SIG-M5 treated with dmso at 0.1 percent for 504 hours (cell line): Measurements from ENCODE around the gene ADGRL2.

ENCODE experiments used
- DNase-seq: peaks from one replicate; lab custom pipeline; 2025; ENCODE audit not compliant: unreplicated experiment; lab: John Stamatoyannopoulos, UW

The ADGRL2 gene

DNA sequence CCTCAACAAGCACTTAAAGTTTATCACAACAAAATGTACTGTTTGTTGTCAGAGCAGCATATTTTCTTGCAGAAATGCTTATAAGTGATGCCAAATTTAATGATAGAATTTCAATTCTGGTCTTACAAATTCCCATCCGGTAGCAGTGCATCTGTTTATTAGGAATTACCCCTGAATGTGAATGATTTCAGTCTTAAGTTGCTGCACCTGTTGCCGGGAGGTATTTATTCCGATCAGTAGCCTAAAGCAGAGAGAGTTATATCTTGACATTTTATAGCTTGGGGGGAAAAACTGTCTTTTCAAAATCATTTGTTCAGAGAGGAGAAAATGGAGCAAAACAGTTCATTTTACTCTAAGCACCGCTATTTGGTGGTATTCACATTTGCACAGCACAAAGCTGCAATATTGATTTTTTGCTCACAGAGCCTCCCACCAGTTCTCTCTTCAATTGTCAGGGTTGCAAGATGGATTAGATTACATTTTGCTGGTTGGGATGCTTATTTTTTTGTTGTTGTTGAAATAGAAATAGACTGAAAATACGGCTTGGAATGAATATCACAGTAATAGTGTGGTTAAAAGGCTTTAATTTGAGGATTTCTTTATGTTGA lies 98.6 kb downstream of the ADGRL2 start:
- DNase-seq = no peak

DNA sequence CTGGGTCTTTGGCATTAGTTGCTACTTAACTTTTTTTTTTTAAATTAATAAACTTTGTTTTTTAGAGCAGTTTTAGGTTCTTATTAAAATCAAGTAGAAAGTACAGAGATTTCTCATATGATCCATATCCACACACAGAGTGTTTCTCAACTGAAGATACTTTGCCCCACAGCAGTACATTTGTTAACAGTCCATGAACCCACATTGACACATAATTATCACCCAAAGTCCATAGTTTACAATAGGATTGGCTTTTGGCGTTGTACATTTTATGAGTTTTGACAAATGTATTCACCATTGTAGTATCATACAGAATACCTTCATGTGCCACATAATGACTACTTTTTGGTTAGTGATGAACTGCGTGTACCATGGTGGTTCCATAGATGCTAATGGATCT lies 106.8 kb downstream of the ADGRL2 start:
- DNase-seq = no peak

DNA sequence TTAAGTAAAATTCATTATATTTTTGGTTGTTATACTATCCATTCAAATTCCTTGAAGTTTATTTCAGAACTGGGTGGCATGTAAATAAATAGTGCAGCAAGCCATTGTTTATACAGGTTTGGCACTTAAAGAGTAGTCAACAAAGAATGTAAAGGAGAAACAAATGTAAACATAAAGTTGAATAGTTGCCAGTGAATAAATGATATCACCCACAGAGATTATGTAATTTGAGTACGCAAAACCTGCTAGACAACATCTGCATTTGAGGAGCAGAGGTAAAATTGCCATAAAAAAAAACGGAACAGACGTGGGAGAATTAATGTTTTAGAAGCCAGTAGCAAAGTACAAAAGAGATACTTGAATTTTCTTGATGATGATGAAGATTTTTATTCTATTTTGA lies 111.6 kb downstream of the ADGRL2 start:
- DNase-seq = peak; percentile 21

- DNase-seq = no peak
These were observed 115.2 kb downstream of the ADGRL2 start for GRCh38 chr1:81915937-81916336.

GRCh38 chr1:81920245-81920740 lies 119.6 kb downstream of the ADGRL2 start:
- no peak for DNase-seq

DNA sequence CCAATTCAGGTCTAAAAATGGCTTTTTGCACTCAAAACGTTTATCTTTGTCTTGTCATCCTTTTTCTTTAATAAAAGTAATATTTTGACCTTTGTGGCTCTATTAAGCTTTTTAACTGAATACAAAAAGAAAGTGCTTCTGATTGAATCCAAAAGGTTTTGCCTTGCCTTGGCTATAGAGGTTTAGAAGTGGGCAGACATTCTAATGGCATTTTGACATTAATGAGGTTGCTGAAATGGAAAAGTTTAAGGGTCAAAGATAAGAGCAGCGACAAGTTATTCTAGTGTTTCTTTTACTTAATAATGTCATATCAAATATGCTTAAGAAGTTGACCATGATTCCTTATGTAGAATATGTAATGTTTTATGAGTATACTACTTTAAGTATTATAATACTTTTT lies 120.2 kb downstream of the ADGRL2 start:
- DNase-seq = no peak

DNA sequence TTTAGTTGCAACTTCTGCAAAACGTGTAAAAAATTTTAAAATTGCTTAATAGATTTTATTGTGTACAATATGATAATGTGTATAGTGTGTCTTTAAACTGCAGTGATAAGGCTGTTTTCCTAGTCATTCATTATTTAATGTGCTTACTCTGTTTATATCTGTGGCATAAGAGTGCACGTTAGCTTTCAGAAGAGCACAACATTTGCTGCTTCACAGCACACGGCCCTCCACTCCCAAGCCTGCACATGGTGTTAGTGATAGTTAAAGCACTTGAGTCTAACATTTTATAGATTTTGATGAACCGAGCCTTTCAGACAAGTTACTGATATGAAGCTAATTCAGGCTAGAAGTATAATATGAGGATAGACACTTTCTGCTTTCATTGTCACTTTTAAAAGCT lies 120.6 kb downstream of the ADGRL2 start:
- no peak for DNase-seq

GRCh38 chr1:81921851-81922462 lies 121.2 kb downstream of the ADGRL2 start:
- DNase-seq = no peak

DNA sequence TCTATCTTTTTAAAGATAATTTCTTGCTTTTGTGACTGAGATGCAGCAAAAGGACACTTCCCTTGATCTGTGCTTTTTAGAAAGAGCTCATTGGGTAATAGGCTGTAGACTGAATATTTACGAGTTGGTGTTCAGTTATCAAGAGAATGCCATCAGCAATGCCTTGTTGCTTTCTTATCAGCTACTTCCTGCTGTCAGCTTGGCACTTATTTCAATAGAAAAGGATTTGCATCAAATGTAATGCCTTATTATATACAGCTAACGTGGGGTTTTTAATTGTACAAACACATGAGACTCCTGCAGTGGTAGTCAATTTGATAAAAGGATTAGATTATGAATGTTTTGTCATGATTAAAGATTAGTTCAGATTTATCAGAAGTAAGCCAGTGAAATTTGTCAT lies 122.2 kb downstream of the ADGRL2 start:
- no peak for DNase-seq

GRCh38 chr1:81929106-81929505 lies 128.4 kb downstream of the ADGRL2 start:
- no peak for DNase-seq

DNA sequence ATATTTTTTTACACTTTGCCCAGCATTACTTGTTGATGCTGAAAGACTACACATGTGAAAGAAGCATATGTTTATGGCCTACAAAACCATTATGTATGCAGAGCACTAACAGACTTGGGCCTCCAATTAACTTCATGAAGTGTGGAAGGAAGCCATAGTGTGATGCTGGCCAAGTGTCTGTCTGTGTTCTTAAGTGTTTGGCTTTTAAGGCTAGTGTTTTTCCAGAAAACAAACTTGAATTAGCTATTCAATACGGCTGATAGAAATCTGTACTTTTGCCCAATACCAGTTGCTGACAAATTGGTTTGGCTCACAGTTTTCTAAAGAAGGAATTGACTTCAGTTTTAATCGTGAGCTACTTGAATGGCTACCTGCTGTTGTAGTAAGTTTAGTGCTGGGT lies 136.1 kb downstream of the ADGRL2 start:
- no peak for DNase-seq

GRCh38 chr1:81937791-81938450 lies 137.2 kb downstream of the ADGRL2 start:
- DNase-seq = no peak

DNA sequence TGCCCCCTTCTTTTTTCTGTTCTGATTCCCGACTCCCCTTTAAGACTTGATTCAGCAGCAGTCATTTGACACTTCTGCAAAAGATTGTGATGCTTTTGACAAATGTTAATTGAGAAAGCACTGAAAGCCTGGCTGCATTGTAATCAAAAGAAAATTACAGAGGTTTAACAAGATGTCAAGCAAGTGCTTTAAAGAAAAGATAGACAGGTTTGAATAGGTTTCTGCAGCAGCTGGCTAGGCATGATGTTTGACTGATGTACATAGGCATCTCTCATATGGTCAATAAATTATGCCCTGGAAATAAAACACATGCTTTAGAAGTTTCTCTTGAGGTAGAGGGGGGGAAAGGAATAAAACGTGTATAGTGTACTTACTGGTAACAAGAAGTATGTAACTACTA lies 147.8 kb downstream of the ADGRL2 start:
- DNase-seq = no peak

GRCh38 chr1:81949421-81949820 lies 148.7 kb downstream of the ADGRL2 start:
- DNase-seq = no peak

GRCh38 chr1:81950037-81950436 lies 149.3 kb downstream of the ADGRL2 start:
- DNase-seq = no peak

DNA sequence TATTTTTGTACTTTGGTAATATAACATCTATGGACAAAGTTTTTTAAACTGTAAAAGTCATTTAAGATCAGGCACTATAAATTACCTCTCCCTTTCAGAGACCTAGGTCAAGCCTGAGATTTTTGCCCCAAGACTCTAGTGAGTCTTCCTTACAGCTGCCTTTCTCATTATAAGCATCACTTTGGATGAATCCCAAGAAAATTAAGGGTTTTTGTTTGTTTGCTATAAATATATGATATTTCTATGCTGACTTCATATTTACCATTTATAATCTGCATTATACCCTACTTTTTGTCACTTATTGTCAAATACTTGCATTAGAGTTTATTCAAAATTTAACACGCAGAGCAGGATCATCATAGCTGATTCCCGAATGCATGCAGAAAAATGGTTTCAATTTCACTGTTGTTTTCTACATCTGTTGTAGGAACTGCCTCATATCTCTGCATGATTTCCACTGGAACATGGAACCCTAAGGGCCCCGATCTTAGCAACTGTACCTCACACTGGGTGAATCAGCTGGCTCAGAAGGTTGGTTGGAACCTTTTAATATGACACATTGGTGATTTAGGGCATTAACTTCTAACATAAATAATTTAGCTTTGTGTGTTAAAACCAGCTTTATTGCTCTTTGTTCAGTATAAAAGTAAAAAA lies 150.0 kb downstream of the ADGRL2 start:
- DNase-seq = no peak

- no peak for DNase-seq
These were observed 153.8 kb downstream of the ADGRL2 start for GRCh38 chr1:81954534-81955020.

DNA sequence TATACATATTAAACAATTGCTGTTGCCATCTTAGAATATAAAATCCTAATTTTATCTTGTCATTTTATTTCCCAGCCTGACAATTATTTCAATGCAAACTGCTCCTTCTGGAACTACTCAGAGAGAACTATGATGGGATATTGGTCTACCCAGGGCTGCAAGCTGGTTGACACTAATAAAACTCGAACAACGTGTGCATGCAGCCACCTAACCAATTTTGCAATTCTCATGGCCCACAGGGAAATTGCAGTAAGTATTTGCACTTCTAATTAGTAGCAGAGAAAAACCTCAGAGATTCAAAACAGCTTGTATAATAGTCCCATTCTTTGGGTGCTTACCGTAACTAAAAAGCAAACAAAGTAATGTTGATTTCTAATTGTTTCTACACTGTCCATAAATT lies 167.2 kb downstream of the ADGRL2 start:
- no peak for DNase-seq

DNA sequence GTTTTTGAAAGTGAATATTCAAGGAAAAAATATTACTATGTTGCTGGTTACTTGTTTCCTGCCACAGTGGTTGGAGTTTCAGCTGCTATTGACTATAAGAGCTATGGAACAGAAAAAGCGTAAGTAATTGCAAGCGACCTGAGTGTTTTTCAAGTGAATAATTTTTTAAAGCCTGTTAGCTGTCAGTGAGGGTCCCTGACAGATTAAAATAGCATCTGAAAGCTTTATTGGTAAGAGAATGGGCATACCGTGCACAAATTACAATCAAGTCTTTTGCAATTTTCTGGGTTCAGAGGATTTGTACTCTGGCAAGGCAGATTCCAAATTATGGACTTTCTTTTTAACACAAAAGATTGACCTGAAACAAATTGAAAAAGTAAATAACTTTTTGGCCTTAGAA lies 169.7 kb downstream of the ADGRL2 start:
- DNase-seq = no peak

DNA sequence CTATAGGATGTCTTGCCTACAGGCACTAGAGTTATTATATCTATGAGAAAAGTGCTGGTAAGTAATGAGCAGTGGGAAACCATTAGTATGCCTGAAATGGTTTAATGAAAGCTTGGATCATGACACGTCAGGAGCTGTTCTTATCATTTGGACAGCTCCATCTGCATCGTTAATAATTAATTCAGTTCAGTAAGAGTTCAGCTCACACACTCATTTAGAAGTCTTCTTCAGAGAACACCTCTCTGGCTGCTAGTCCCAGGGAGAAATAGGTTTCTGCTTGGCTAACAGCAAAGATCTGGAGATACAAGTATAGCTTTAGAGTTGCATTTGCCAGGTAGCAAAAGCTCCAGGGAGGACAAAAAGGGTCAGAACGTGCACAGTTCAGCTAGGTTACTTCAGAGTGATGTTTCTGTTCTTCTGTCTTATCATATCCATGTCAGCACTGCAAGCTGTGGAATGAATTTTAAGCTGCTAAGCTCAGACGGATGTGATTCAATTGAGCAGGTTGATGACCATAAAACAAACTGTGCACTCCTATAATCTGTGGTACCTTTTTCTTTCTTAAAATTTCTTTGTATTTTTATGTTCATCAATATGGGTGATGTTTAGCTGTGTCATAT lies 173.6 kb downstream of the ADGRL2 start:
- DNase-seq = no peak

DNA sequence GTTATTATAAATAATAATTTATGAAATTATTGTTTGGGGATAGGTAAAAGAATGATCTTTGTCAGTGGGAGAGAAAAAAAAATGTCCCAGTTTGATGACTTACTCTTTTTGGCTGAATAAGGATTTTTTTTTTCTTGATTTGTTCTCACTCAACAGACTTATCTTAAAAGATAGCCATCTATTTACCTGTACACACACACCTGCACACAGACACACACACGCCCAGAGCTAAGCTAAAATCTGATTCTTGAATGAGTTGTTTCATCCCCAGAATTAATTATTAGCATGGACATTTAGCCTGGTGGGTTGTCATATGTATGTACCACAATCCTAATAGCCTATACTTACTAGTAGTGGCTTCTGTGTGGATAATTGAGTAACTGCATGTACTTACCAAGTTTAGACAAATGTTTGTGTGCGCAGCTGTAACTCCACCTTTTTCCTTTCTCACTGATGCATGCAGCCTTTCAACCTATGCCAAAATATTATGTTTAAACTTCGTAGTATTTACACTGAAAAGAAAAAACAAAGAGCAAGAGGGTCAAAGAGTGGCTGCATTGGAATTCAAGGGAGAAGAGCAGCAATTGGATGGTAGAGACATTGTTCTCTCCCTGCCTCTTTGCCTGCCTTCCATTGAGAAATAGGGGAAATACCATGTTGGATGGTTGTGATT lies 174.3 kb downstream of the ADGRL2 start:
- no peak for DNase-seq
